ENCODE measurements around the gene AATK.

AATK gene

GRCh38 chr17:81195941-81196495, 30.0 kb upstream of the AATK start:
- no peak for TF ChIP-seq CTCF (IDR thresholded peaks at IDR 0.05)

GRCh38 chr17:81194941-81195901, 29.2 kb upstream of the AATK start:
- no peak for DNase-seq
- Histone ChIP-seq H3K27me3 (no peaks in the 10 kb centered on the region), H3K4me3 (no peak overlapping the region), H3K4me1 (no peaks in the 10 kb centered on the region), H3K36me3 (peaks cover 0 to 95% (median 0%) of the 10 kb centered on the region in 3 donors), H3K9me3 (no peaks in the 10 kb centered on the region), H3K27ac (no peak overlapping the region)
- intact Hi-C loops (cut with DNase I; ENCODE audit: low total_unique reads), result no loop called here
- TF ChIP-seq CTCF (IDR thresholded peaks at IDR 0.05), result no peak

More at GRCh38 chr17:81195941-81196495, 30.0 kb upstream of the AATK start:
- intact Hi-C loops (cut with DNase I; ENCODE audit: low total_unique reads), result no loop called here
- no peak for DNase-seq
- peaks cover 0 to 87% (median 0%) of the 10 kb centered on the region in 3 donors for H3K36me3 ChIP-seq
- no peak overlapping the region for H3K4me3 ChIP-seq
- H3K9me3 ChIP-seq, result no peaks in the 10 kb centered on the region
- H3K27ac ChIP-seq, result no peak overlapping the region
- H3K27me3 ChIP-seq, result no peaks in the 10 kb centered on the region
- H3K4me1 ChIP-seq, result no peaks in the 10 kb centered on the region

GRCh38 chr17:81194225-81194760, 28.3 kb upstream of the AATK start:
- no peaks in the 10 kb centered on the region for H3K9me3 ChIP-seq
- no peak for TF ChIP-seq CTCF (IDR thresholded peaks at IDR 0.05)
- no peak overlapping the region for H3K27ac ChIP-seq
- H3K27me3 ChIP-seq, result no peaks in the 10 kb centered on the region
- no peak for DNase-seq
- intact Hi-C loops (cut with DNase I; ENCODE audit: low total_unique reads), result no loop called here
- H3K4me3 ChIP-seq, result no peak overlapping the region
- H3K36me3 ChIP-seq, result peaks cover 0 to 95% (median 0%) of the 10 kb centered on the region in 3 donors
- H3K4me1 ChIP-seq, result no peaks in the 10 kb centered on the region

GRCh38 chr17:81193470-81194224, 27.6 kb upstream of the AATK start:
- Histone ChIP-seq H3K4me3 (no peak overlapping the region), H3K27ac (no peak overlapping the region), H3K9me3 (no peaks in the 10 kb centered on the region), H3K4me1 (no peaks in the 10 kb centered on the region), H3K27me3 (no peaks in the 10 kb centered on the region), H3K36me3 (peaks cover 0 to 95% (median 0%) of the 10 kb centered on the region in 3 donors)
- intact Hi-C loops (cut with DNase I; ENCODE audit: low total_unique reads), result no loop called here
- DNase-seq, result no peak
- no peak for TF ChIP-seq CTCF (IDR thresholded peaks at IDR 0.05)

- no peaks in the 10 kb centered on the region for H3K9me3 ChIP-seq
- peaks cover 0 to 94% (median 0%) of the 10 kb centered on the region in 3 donors for H3K36me3 ChIP-seq
- H3K27me3 ChIP-seq, result no peaks in the 10 kb centered on the region
- no peak for DNase-seq
- intact Hi-C loops (cut with DNase I; ENCODE audit: low total_unique reads), result no loop called here
- H3K4me1 ChIP-seq, result no peaks in the 10 kb centered on the region
- no peak for TF ChIP-seq CTCF (IDR thresholded peaks at IDR 0.05)
- H3K4me3 ChIP-seq, result no peak overlapping the region
- H3K27ac ChIP-seq, result no peak overlapping the region
Measured at GRCh38 chr17:81193051-81193410, 27.0 kb upstream of the AATK start.
